Endodermal cell (in vitro differentiated cells): Measurements from ENCODE around the gene MRPS33. TPM values are rescaled to one million over a fixed set of nuclear protein-coding genes. Genes with fewer than 3 reads are reported as not detected.

Source experiments
- DNase-seq: peaks from one replicate; pipeline ENCODE4 v3.0.0-alpha.2; 2017
- H3K27ac ChIP-seq: 2 replicates; pipeline ENCODE4 v1.5.1; 2013; ENCODE audit warnings: mild to moderate bottlenecking, low read depth, low read length, moderate library complexity
- H3K27me3 ChIP-seq: 2 replicates; pipeline ENCODE4 v1.6.1; 2013; ENCODE audit warnings: mild to moderate bottlenecking, low read length, moderate library complexity; ENCODE audit not compliant: insufficient read depth, control insufficient read depth, poor library complexity, severe bottlenecking
- H3K36me3 ChIP-seq: 2 replicates; pipeline ENCODE4 v1.7.0; 2013; ENCODE audit warnings: mild to moderate bottlenecking, low read length, moderate library complexity; ENCODE audit not compliant: control insufficient read depth, insufficient read depth
- H3K4me1 ChIP-seq: one replicate; pipeline ENCODE4 v1.7.0; 2013; ENCODE audit warnings: low read length; ENCODE audit not compliant: control insufficient read depth, insufficient read depth
- H3K4me3 ChIP-seq: 2 replicates; pipeline ENCODE4 v1.5.1; 2013; ENCODE audit warnings: mild to moderate bottlenecking, low read length, moderate library complexity
- H3K9ac ChIP-seq: 2 replicates; pipeline ENCODE4 v1.6.1; 2013; ENCODE audit warnings: mild to moderate bottlenecking, low read length, moderate library complexity; ENCODE audit not compliant: poor library complexity, severe bottlenecking; ENCODE audit errors: extremely low read depth
- H3K9me3 ChIP-seq: 2 replicates; pipeline ENCODE4 v1.6.1; 2013; ENCODE audit warnings: mild to moderate bottlenecking, low read length, moderate library complexity; ENCODE audit not compliant: control insufficient read depth
- H3K27ac Mint-ChIP-seq: 2 replicates; pipeline ENCODE4 v1.8.0; 2020; ENCODE audit warnings: mixed read lengths
- H3K27me3 Mint-ChIP-seq: 2 replicates; pipeline ENCODE4 v1.8.0; 2021; ENCODE audit warnings: mild to moderate bottlenecking, mixed read lengths; ENCODE audit not compliant: insufficient read depth
- H3K36me3 Mint-ChIP-seq: 2 replicates; pipeline ENCODE4 v1.8.0; 2020; ENCODE audit warnings: low read depth, mixed read lengths
- H3K4me1 Mint-ChIP-seq: 2 replicates; pipeline ENCODE4 v1.8.0; 2020; ENCODE audit warnings: mixed read lengths
- H3K4me3 Mint-ChIP-seq: 2 replicates; pipeline ENCODE4 v1.8.0; 2020; ENCODE audit warnings: mild to moderate bottlenecking, moderate library complexity, mixed read lengths
- H3K9me3 Mint-ChIP-seq: 2 replicates; pipeline ENCODE4 v1.8.0; 2020; ENCODE audit warnings: mild to moderate bottlenecking, mixed read lengths
- WGBS, 2 experiments: methylation state at CpG; one replicate each; pipeline versions ENCODE4 v1.1.5 to v1.1.7; 2013; ENCODE audit warnings: missing lambda C conversion rate in 2 of 2, mixed read lengths in 1 of 2; ENCODE audit not compliant: insufficient coverage in 1 of 2, insufficient read length in 1 of 2; 5-methylcytosine and 5-hydroxymethylcytosine counted together
- total RNA-seq, 2 donors: library from RNA; stranded (reverse); fragmentation: NEBNext Ultra II Directional in 1 of 2; extraction: Animal tissue kit (Norgen Biotek cat#: 25700) in 1 of 2; gene quantifications; 2 replicates in 1 of 2; 3 replicates in 1 of 2; pipeline ENCODE4 v1.2.1, GENCODE V29; 2021
- TF ChIP-seq, protein P1 (sequence below): fragments of 200-600 bp; sonication (generic); conservative IDR thresholded peaks from 2 replicates; pipeline ENCODE4 v1.5.0; 2021; ENCODE audit warnings: antibody characterized with exemption, mild to moderate bottlenecking

MRPS33 gene
- total RNA-seq, 2 donors from 2014 or later, result 57.0 to 60.2 TPM

GRCh38 chr7:140992422-140992821 is 22.3 kb downstream of the MRPS33 start:
- no peak overlapping the region for H3K9ac ChIP-seq
- DNase-seq, result peak; percentile 55
- H3K27me3 ChIP-seq, result no peaks in the 10 kb centered on the region
- no peaks in the 10 kb centered on the region for H3K36me3 ChIP-seq
- H3K27ac ChIP-seq, result no peak overlapping the region
- no peaks in the 10 kb centered on the region for H3K9me3 ChIP-seq
- no peaks in the 10 kb centered on the region for H3K4me1 ChIP-seq
- H3K27me3 Mint-ChIP-seq, result no peaks in the 10 kb centered on the region
- H3K36me3 Mint-ChIP-seq, result no peaks in the 10 kb centered on the region
- H3K4me3 ChIP-seq, result no peak overlapping the region
- H3K27ac Mint-ChIP-seq, result no peak overlapping the region
- WGBS, 2 experiments, result 92 to 100% methylated on average over 2 to 3 of the region's 3 CpGs
- H3K4me1 Mint-ChIP-seq, result peaks cover 21% of the 10 kb centered on the region
- no peak overlapping the region for H3K4me3 Mint-ChIP-seq
- TF ChIP-seq, protein P1, sequence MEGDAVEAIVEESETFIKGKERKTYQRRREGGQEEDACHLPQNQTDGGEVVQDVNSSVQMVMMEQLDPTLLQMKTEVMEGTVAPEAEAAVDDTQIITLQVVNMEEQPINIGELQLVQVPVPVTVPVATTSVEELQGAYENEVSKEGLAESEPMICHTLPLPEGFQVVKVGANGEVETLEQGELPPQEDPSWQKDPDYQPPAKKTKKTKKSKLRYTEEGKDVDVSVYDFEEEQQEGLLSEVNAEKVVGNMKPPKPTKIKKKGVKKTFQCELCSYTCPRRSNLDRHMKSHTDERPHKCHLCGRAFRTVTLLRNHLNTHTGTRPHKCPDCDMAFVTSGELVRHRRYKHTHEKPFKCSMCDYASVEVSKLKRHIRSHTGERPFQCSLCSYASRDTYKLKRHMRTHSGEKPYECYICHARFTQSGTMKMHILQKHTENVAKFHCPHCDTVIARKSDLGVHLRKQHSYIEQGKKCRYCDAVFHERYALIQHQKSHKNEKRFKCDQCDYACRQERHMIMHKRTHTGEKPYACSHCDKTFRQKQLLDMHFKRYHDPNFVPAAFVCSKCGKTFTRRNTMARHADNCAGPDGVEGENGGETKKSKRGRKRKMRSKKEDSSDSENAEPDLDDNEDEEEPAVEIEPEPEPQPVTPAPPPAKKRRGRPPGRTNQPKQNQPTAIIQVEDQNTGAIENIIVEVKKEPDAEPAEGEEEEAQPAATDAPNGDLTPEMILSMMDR, result no peak
- no peaks in the 10 kb centered on the region for H3K9me3 Mint-ChIP-seq

DNA sequence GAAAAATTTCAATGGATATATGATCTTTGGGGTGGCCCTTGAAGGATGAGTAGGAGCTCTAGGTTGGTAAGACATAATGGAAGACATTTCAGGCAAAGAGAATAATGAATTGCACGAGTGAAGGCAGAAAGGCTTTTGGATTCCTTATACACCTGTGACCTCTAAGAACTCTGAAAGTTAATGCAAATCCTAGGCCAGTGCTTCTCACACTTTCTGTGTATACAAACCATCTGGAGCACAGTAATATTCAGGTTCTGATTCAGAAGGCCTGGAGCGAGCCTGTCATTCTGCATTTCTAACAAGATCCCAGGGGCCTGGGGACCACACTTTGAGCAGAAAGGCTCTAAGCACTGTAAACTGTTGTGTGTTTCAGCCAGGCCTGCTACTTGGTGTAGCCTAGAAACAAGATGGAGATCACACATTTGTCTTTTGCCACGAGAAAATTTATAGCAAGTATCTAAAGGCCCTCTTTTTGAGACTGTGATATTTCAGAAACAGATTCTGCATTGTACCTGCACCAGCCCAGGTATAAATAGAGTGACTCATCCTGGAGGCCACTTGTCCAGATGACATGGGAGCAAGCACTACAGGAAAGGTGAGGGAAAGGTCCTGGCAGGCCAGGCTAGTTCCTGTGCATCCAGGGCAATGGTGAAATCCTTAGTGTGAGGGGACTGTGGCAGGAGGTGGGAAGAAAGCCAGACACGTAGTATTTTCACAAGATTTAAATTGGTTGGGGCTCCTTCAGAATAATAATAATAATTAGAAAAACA is 24.4 kb downstream of the MRPS33 start:
- Mint-ChIP-seq H3K9me3 (no peaks in the 10 kb centered on the region), H3K27ac (no peak overlapping the region), H3K27me3 (peaks cover 1% of the 10 kb centered on the region), H3K4me1 (peaks cover 21% of the 10 kb centered on the region), H3K36me3 (no peaks in the 10 kb centered on the region), H3K4me3 (no peak overlapping the region)
- DNase-seq, result no peak
- TF ChIP-seq, protein P1, result no peak
- no peaks in the 10 kb centered on the region for H3K9me3 ChIP-seq
- no peak overlapping the region for H3K4me3 ChIP-seq
- no peaks in the 10 kb centered on the region for H3K4me1 ChIP-seq
- H3K36me3 ChIP-seq, result no peaks in the 10 kb centered on the region
- no peak overlapping the region for H3K27ac ChIP-seq
- 92 to 95% methylated on average over 3 of the region's 4 CpGs for WGBS, 2 experiments
- H3K9ac ChIP-seq, result no peak overlapping the region
- H3K27me3 ChIP-seq, result no peaks in the 10 kb centered on the region

GRCh38 chr7:140989068-140989467 is 25.7 kb downstream of the MRPS33 start:
- Mint-ChIP-seq H3K9me3 (no peaks in the 10 kb centered on the region), H3K27me3 (peaks cover 1% of the 10 kb centered on the region), H3K4me3 (no peak overlapping the region), H3K4me1 (peaks cover 21% of the 10 kb centered on the region), H3K36me3 (no peaks in the 10 kb centered on the region), H3K27ac (no peak overlapping the region)
- H3K36me3 ChIP-seq, result no peaks in the 10 kb centered on the region
- TF ChIP-seq, protein P1, result no peak
- H3K27ac ChIP-seq, result no peak overlapping the region
- no peaks in the 10 kb centered on the region for H3K27me3 ChIP-seq
- H3K4me3 ChIP-seq, result no peak overlapping the region
- peaks cover 8% of the 10 kb centered on the region for H3K9me3 ChIP-seq
- no peaks in the 10 kb centered on the region for H3K4me1 ChIP-seq
- DNase-seq, result no peak
- no peak overlapping the region for H3K9ac ChIP-seq
